ENCODE data around the gene TTYH2. TPM values are rescaled to one million over a fixed set of nuclear protein-coding genes. Genes with fewer than 3 reads are reported as not detected.

The TTYH2 gene
- total RNA-seq, 1 experiment from 2014 or later = 4.5 TPM

GRCh38 chr17:74274709-74275340, 61.5 kb downstream of the TTYH2 start:
- TF ChIP-seq PRDM15 (CRISPR knock-in tag; IDR thresholded peaks at IDR 0.05) (no peak), USF2 (CRISPR knock-in tag; IDR thresholded peaks at IDR 0.05) (no peak), ZNF317 (CRISPR knock-in tag; IDR thresholded peaks at IDR 0.05; ENCODE audit: borderline replicate concordance, low read depth) (no peak), FOXP4 (CRISPR knock-in tag; IDR thresholded peaks at IDR 0.05) (no peak), TCF7 (CRISPR knock-in tag; IDR thresholded peaks at IDR 0.05; ENCODE audit: low read depth) (no peak), ZNF281 (CRISPR knock-in tag; IDR thresholded peaks at IDR 0.05) (no peak), MYBL2 (CRISPR knock-in tag; IDR thresholded peaks at IDR 0.05) (no peak)
- DNase-seq (ENCODE audit: low spot score) (no peak), ATAC-seq (no peak)
- H3K27ac Mint-ChIP-seq = no peak overlapping the region
- peaks cover 38% of the 10 kb centered on the region for H3K27me3 Mint-ChIP-seq (ENCODE audit: low read depth)
- H3K4me3 Mint-ChIP-seq = peak overlapping the region; percentile 62; the same call in 1 of the 2 replicates
- no peaks in the 10 kb centered on the region for H3K9me3 Mint-ChIP-seq
- ChIA-PET CTCF (interaction anchor here (0.6 to 2.7 kb wide), 11 partner anchors 9 to 78 kb away, joined by 3 to 13 read pairs (median 4); no protein-coding TSS in a partner anchor), POLR2A (interaction anchor here (0.8 kb wide), 1 partner anchor 10 kb away, joined by 3 read pairs; no protein-coding TSS in a partner anchor)
- H3K4me1 Mint-ChIP-seq = peaks cover 32% of the 10 kb centered on the region
- no peaks in the 10 kb centered on the region for H3K36me3 Mint-ChIP-seq

- Mint-ChIP-seq H3K27ac (no peak overlapping the region), H3K9me3 (no peaks in the 10 kb centered on the region), H3K36me3 (no peaks in the 10 kb centered on the region), H3K4me1 (peaks cover 32% of the 10 kb centered on the region), H3K4me3 (no peak overlapping the region), H3K27me3 (ENCODE audit: low read depth) (peaks cover 35% of the 10 kb centered on the region)
- TF ChIP-seq FOXJ3 (CRISPR knock-in tag; IDR thresholded peaks at IDR 0.05; ENCODE audit: borderline replicate concordance) (no peak), TCF7 (CRISPR knock-in tag; IDR thresholded peaks at IDR 0.05; ENCODE audit: low read depth) (no peak)
- ChIA-PET POLR2A (no interaction called here), CTCF (interaction anchor here (1.4 to 2.7 kb wide), 3 partner anchors 9 to 77 kb away, joined by 4 to 13 read pairs (median 5); no protein-coding TSS in a partner anchor)
- no peak for DNase-seq (ENCODE audit: low spot score)
- ATAC-seq = no peak
Observed at GRCh38 chr17:74276051-74276476, 62.7 kb downstream of the TTYH2 start.

GRCh38 chr17:74276541-74277009, 63.2 kb downstream of the TTYH2 start:
- H3K4me1 Mint-ChIP-seq = peaks cover 31% of the 10 kb centered on the region
- no peaks in the 10 kb centered on the region for H3K36me3 Mint-ChIP-seq
- DNase-seq (ENCODE audit: low spot score) (no peak), ATAC-seq (no peak)
- no peak for TF ChIP-seq PRDM15 (CRISPR knock-in tag; IDR thresholded peaks at IDR 0.05)
- no peak for TF ChIP-seq ZNF532 (CRISPR knock-in tag; IDR thresholded peaks at IDR 0.05; ENCODE audit: borderline replicate concordance)
- no peak for TF ChIP-seq ZNF317 (CRISPR knock-in tag; IDR thresholded peaks at IDR 0.05; ENCODE audit: borderline replicate concordance, low read depth)
- TF ChIP-seq ZNF423 (CRISPR knock-in tag; IDR thresholded peaks at IDR 0.05) = no peak
- no peak overlapping the region for H3K4me3 Mint-ChIP-seq
- H3K27me3 Mint-ChIP-seq (ENCODE audit: low read depth) = peaks cover 35% of the 10 kb centered on the region
- POLR2A ChIA-PET = no interaction called here
- H3K27ac Mint-ChIP-seq = no peak overlapping the region
- H3K9me3 Mint-ChIP-seq = no peaks in the 10 kb centered on the region
- CTCF ChIA-PET = interaction anchor here (0.8 to 2.7 kb wide), 4 partner anchors 8 to 92 kb away, joined by 3 to 13 read pairs (median 4); no protein-coding TSS in a partner anchor

Data from WTC11 (cell line).